HG03196 (cell line): Measurements from ENCODE around the gene EIF4E1B.

ENCODE experiments used
- ATAC-seq: cut with Tn5 transposase; IDR thresholded peaks from one replicate; pipeline ENCODE4 v1.9.1; 2021; ENCODE audit not compliant: unreplicated experiment

EIF4E1B gene

GRCh38 chr5:176680226-176680563, 49.7 kb downstream of the EIF4E1B start:
- ATAC-seq: no peak

GRCh38 chr5:176682016-176682531, 51.6 kb downstream of the EIF4E1B start:
- ATAC-seq: no peak

GRCh38 chr5:176685010-176685409, 54.5 kb downstream of the EIF4E1B start:
- ATAC-seq: no peak

GRCh38 chr5:176687247-176687646, 56.8 kb downstream of the EIF4E1B start:
- ATAC-seq: no peak

DNA sequence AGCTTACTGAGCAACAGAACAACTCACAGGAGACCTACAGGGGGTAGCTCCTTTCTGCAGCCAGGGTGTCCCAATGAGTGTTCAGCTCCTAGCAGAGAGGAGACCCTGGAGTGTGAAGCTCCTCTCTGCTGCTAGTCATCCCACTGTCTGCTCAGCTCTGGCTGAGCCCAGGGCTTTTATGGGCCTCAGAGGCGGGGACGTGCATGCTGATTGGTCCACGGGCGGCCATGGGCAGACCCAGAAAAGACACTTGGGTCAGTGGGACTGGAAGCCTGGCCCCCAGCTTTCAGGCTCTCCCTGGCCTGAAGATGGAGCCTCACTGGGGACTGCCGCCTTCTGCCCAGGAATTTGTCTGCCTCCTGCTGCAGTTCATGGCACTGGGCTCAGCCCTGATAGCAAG, 57.4 kb downstream of the EIF4E1B start:
- no peak for ATAC-seq

- no peak for ATAC-seq
Measured at GRCh38 chr5:176690911-176691310, 60.4 kb downstream of the EIF4E1B start.

DNA sequence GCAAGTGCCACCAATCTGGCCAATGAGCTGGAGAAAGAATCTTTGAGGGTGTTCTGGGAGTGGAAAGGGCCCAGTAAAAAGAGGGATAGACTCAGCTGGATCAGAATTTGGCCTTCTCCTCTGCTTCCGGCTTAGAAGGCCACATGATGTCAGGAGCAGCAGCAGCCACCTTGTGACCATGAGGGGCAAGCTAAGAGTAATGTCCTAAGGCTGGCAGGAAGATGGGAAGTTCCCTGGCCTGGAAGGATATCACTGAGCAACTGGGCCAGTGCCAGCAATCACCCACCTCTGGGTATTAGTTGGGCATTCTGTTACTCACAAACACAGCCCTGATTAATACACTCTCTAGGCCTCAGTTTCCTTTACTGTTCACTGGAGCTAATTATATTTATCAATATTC, 61.0 kb downstream of the EIF4E1B start:
- ATAC-seq: no peak

GRCh38 chr5:176692326-176692725, 61.9 kb downstream of the EIF4E1B start:
- ATAC-seq: no peak

- no peak for ATAC-seq
Measured at GRCh38 chr5:176692839-176693476, 62.5 kb downstream of the EIF4E1B start.

GRCh38 chr5:176693477-176693851, 63.0 kb downstream of the EIF4E1B start:
- ATAC-seq: no peak

DNA sequence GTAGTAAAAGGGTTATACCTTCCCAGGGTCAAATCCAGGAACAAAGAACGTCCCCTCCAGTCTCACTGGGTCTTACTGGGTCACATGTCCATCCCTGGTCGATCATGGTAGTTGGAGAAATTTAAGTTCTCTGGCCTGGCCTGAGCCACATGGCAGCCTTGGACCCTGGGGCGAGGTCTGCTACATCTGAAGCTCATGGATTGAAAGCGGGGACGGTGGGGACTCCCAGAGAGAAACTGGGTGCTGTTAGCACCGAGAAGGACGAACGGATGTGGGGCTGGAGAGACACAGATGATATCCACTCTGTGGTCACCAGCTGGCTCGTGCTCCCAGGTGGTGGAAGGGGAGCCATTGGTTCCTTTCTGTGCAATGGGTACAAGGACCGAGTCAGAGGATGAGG, 63.7 kb downstream of the EIF4E1B start:
- no peak for ATAC-seq

DNA sequence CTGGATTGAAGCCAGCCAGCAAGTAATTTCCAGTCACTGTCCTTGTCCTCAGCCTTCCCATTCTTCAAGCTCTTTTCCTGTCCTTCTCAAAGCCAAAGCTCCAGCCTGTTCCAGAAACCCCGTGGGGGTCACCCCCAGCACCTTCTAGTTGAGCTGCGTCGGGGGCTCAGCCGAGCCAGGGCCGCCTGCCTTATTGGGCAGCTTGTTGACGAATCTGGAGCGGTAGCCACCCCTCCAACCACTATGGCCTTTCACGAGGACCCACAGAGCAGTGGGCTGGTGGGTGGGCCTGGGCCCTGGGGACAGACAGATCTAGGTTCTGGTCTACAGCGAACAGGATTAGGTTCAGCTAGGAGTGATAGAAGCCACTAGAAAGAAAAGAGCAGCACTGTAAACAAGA, 64.2 kb downstream of the EIF4E1B start:
- no peak for ATAC-seq

- ATAC-seq: no peak
Measured at GRCh38 chr5:176695073-176695472, 64.6 kb downstream of the EIF4E1B start.
